Lower lobe of right lung (tissue), 2 donors: Measurements from ENCODE around the gene NBAS. TPM values are rescaled to one million over a fixed set of nuclear protein-coding genes. Genes with fewer than 3 reads are reported as not detected.
"Not testable (repeated sequence)": the region's sequence is repeated elsewhere in the genome, so short reads cannot be mapped to it uniquely, and the experiment has no call there.

Experiments
- ATAC-seq, 2 donors: fragments of 200-7000 bp; cut with Tn5 transposase; one replicate each; pipeline ENCODE4 v1.9.1; 2020 to 2022; ENCODE audit warnings: mild to moderate bottlenecking in 2 of 2, moderate library complexity in 2 of 2
- DNase-seq: peaks from one replicate; pipeline ENCODE4 v3.0.0-alpha.2; 2020
- H3K27ac ChIP-seq: fragments of 200-600 bp; one replicate; pipeline ENCODE4 v1.8.0; 2022
- H3K27me3 ChIP-seq: fragments of 200-600 bp; one replicate; pipeline ENCODE4 v1.8.0; 2022; ENCODE audit warnings: low read depth
- H3K36me3 ChIP-seq: fragments of 200-600 bp; one replicate; pipeline ENCODE4 v1.8.0; 2022; ENCODE audit warnings: mild to moderate bottlenecking
- H3K4me1 ChIP-seq: fragments of 200-600 bp; one replicate; pipeline ENCODE4 v1.8.0; 2022
- H3K4me3 ChIP-seq: fragments of 200-600 bp; one replicate; pipeline ENCODE4 v1.8.0; 2022; ENCODE audit warnings: mild to moderate bottlenecking
- H3K9me3 ChIP-seq: fragments of 200-600 bp; one replicate; pipeline ENCODE4 v1.8.0; 2022
- CTCF ChIP-seq: fragments of 200-600 bp; IDR thresholded peaks from one replicate; pipeline ENCODE4 v1.8.0; 2022; ENCODE audit warnings: antibody characterized with exemption, mild to moderate bottlenecking
- intact Hi-C: fragments of 100-400 bp; cut with DNase I; formaldehyde crosslinking; loops from one replicate; pipeline ENCODE4 v1.11.0; 2022
- total RNA-seq: library from RNA; stranded (reverse); fragmentation: NEBNext Ultra II Directional; extraction: Animal tissue kit (Norgen Biotek cat#: 25700); gene quantifications from one replicate; pipeline ENCODE4 v1.2.1, GENCODE V29; 2021
- donor health status: DM: no; HTN: yes; CAD: no; lungs with severe emphysema.

The NBAS gene
- total RNA-seq, 1 donor from 2014 or later: 42.4 TPM

GRCh38 chr2:15334644-15335326, 226.3 kb downstream of the NBAS start:
- intact Hi-C loops: no loop called here
- no peaks in the 10 kb centered on the region for H3K4me1 ChIP-seq
- ATAC-seq: peak; percentile 86 to 94
- DNase-seq: no peak
- no peak for TF ChIP-seq CTCF
- H3K4me3 ChIP-seq: no peak overlapping the region
- H3K27ac ChIP-seq: no peak overlapping the region
- no peaks in the 10 kb centered on the region for H3K27me3 ChIP-seq
- peaks cover 11% of the 10 kb centered on the region for H3K36me3 ChIP-seq
- no peaks in the 10 kb centered on the region for H3K9me3 ChIP-seq

- Histone ChIP-seq H3K4me1 (no peaks in the 10 kb centered on the region), H3K27me3 (no peaks in the 10 kb centered on the region), H3K36me3 (peaks cover 30% of the 10 kb centered on the region), H3K9me3 (no peaks in the 10 kb centered on the region), H3K27ac (no peak overlapping the region), H3K4me3 (no peak overlapping the region)
- no peak for DNase-seq
- no peak for ATAC-seq
- intact Hi-C loops: no loop called here
- no peak for TF ChIP-seq CTCF
Measured at GRCh38 chr2:15331787-15332186, 229.3 kb downstream of the NBAS start.

GRCh38 chr2:15325296-15325695, 235.8 kb downstream of the NBAS start:
- Histone ChIP-seq H3K4me1 (no peaks in the 10 kb centered on the region), H3K4me3 (no peak overlapping the region), H3K36me3 (peaks cover 27% of the 10 kb centered on the region), H3K27ac (no peak overlapping the region), H3K9me3 (no peaks in the 10 kb centered on the region), H3K27me3 (no peaks in the 10 kb centered on the region)
- TF ChIP-seq CTCF: no peak
- no peak for DNase-seq
- intact Hi-C loops: no loop called here
- no peak for ATAC-seq

GRCh38 chr2:15323227-15323626, 237.9 kb downstream of the NBAS start:
- intact Hi-C loops: no loop called here
- Histone ChIP-seq H3K9me3 (no peaks in the 10 kb centered on the region), H3K4me3 (no peak overlapping the region), H3K27ac (no peak overlapping the region), H3K4me1 (no peaks in the 10 kb centered on the region), H3K27me3 (no peaks in the 10 kb centered on the region), H3K36me3 (peaks cover 9% of the 10 kb centered on the region)
- no peak for ATAC-seq
- no peak for TF ChIP-seq CTCF
- DNase-seq: no peak

GRCh38 chr2:15321481-15321880, 239.7 kb downstream of the NBAS start:
- H3K36me3 ChIP-seq, intact Hi-C loops, ATAC-seq, H3K4me3 ChIP-seq, H3K27me3 ChIP-seq, H3K27ac ChIP-seq, DNase-seq, H3K9me3 ChIP-seq, H3K4me1 ChIP-seq: not testable (repeated sequence)

- H3K27me3 ChIP-seq: no peaks in the 10 kb centered on the region
- DNase-seq (peak; percentile 48), ATAC-seq (no peak)
- TF ChIP-seq CTCF: no peak
- H3K36me3 ChIP-seq: peaks cover 9% of the 10 kb centered on the region
- H3K4me3 ChIP-seq: no peak overlapping the region
- no peak overlapping the region for H3K27ac ChIP-seq
- H3K9me3 ChIP-seq: no peaks in the 10 kb centered on the region
- H3K4me1 ChIP-seq: no peaks in the 10 kb centered on the region
- intact Hi-C loops: no loop called here
Measured at GRCh38 chr2:15316370-15316814, 244.7 kb downstream of the NBAS start.
